Smooth muscle cell (in vitro differentiated cells): ENCODE measurements around the gene LACRT. TPM values are rescaled to one million over a fixed set of nuclear protein-coding genes. Genes with fewer than 3 reads are reported as not detected.

ENCODE experiments used
- DNase-seq: peaks from one replicate; lab custom pipeline; 2025; ENCODE audit not compliant: unreplicated experiment; lab: John Stamatoyannopoulos, UW
- H2AFZ ChIP-seq: fragments of 200-600 bp; sonication (generic); 2 replicates; pipeline ENCODE4 v1.6.0; 2016; ENCODE audit warnings: antibody characterized with exemption, low read depth, mild to moderate bottlenecking
- H3F3A ChIP-seq: fragments of 200-600 bp; sonication (generic); 2 replicates; pipeline ENCODE4 v1.6.0; 2017; ENCODE audit warnings: antibody characterized with exemption, low read depth
- H3K27ac ChIP-seq: fragments of 200-600 bp; sonication (generic); 2 replicates; pipeline ENCODE4 v1.5.1; 2016; ENCODE audit warnings: low read depth, mild to moderate bottlenecking
- H3K27me3 ChIP-seq: fragments of 200-600 bp; sonication (generic); 2 replicates; pipeline ENCODE4 v1.6.1; 2016; ENCODE audit warnings: low read depth, mild to moderate bottlenecking
- H3K36me3 ChIP-seq: fragments of 200-600 bp; sonication (generic); 2 replicates; pipeline ENCODE4 v1.5.1; 2016; ENCODE audit warnings: low read depth
- H3K4me1 ChIP-seq: fragments of 200-600 bp; sonication (generic); 2 replicates; pipeline ENCODE4 v1.5.1; 2016; ENCODE audit warnings: low read depth
- H3K4me2 ChIP-seq: fragments of 200-600 bp; sonication (generic); 2 replicates; pipeline ENCODE4 v1.6.0; 2016; ENCODE audit warnings: mild to moderate bottlenecking
- H3K4me3 ChIP-seq: fragments of 200-600 bp; sonication (generic); 2 replicates; pipeline ENCODE4 v1.5.1; 2016; ENCODE audit warnings: mild to moderate bottlenecking
- H3K79me2 ChIP-seq: fragments of 200-600 bp; sonication (generic); 2 replicates; pipeline ENCODE4 v1.6.0; 2016; ENCODE audit warnings: low read depth, mild to moderate bottlenecking
- H3K9ac ChIP-seq: fragments of 200-600 bp; sonication (generic); 2 replicates; pipeline ENCODE4 v1.6.0; 2016; ENCODE audit warnings: low read depth
- H3K9me3 ChIP-seq: fragments of 200-600 bp; sonication (generic); replicated peaks from 2 replicates; pipeline ENCODE4 v1.5.1; 2016; ENCODE audit warnings: low read depth
- H4K20me1 ChIP-seq: fragments of 200-600 bp; sonication (generic); 2 replicates; pipeline ENCODE4 v1.6.0; 2016; ENCODE audit warnings: low read depth
- WGBS: methylation state at CpG from one replicate; pipeline ENCODE4 v1.1.7; 2016; ENCODE audit warnings: low lambda C conversion rate; 5-methylcytosine and 5-hydroxymethylcytosine counted together
- polyA plus RNA-seq: library from polyadenylated mRNA; unstranded; fragments of >200 nt; fragmentation: Nextera tagmentation; extraction: Ambion mirVana; gene quantifications from 2 replicates; pipeline ENCODE4 v1.2.1, GENCODE V29; 2016
- total RNA-seq: library from RNA; depleted of rRNA; stranded (reverse); fragments of >200 nt; gene quantifications from 2 replicates; pipeline ENCODE4 v1.2.3, GENCODE V29; 2014
- TF ChIP-seq, protein P1 (sequence below): fragments of 200-600 bp; sonication (generic); IDR thresholded peaks from 2 replicates; pipeline ENCODE4 v1.5.1; 2017; ENCODE audit warnings: borderline replicate concordance, mild to moderate bottlenecking, antibody characterized with exemption; ENCODE audit not compliant: insufficient read depth, poor library complexity, severe bottlenecking

LACRT gene
- total and polyA plus RNA-seq, 2 experiments from 2014 or later = not detected

GRCh38 chr12:54658306-54659264 is 23.9 kb upstream of the LACRT start:
- Histone ChIP-seq H3K79me2 (no peaks in the 10 kb centered on the region), H3K4me2 (no peak overlapping the region), H3F3A (no peaks in the 10 kb centered on the region), H2AFZ (no peak overlapping the region), H3K4me3 (no peak overlapping the region), H4K20me1 (no peaks in the 10 kb centered on the region), H3K9me3 (no peaks in the 10 kb centered on the region), H3K9ac (no peak overlapping the region), H3K27ac (no peak overlapping the region), H3K4me1 (peaks cover 8% of the 10 kb centered on the region), H3K36me3 (no peaks in the 10 kb centered on the region), H3K27me3 (no peaks in the 10 kb centered on the region)
- TF ChIP-seq, protein P1, sequence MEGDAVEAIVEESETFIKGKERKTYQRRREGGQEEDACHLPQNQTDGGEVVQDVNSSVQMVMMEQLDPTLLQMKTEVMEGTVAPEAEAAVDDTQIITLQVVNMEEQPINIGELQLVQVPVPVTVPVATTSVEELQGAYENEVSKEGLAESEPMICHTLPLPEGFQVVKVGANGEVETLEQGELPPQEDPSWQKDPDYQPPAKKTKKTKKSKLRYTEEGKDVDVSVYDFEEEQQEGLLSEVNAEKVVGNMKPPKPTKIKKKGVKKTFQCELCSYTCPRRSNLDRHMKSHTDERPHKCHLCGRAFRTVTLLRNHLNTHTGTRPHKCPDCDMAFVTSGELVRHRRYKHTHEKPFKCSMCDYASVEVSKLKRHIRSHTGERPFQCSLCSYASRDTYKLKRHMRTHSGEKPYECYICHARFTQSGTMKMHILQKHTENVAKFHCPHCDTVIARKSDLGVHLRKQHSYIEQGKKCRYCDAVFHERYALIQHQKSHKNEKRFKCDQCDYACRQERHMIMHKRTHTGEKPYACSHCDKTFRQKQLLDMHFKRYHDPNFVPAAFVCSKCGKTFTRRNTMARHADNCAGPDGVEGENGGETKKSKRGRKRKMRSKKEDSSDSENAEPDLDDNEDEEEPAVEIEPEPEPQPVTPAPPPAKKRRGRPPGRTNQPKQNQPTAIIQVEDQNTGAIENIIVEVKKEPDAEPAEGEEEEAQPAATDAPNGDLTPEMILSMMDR = peak; percentile 55
- WGBS = 45% methylated on average over 19 of the region's 19 CpGs
- DNase-seq = peak; percentile 3

DNA sequence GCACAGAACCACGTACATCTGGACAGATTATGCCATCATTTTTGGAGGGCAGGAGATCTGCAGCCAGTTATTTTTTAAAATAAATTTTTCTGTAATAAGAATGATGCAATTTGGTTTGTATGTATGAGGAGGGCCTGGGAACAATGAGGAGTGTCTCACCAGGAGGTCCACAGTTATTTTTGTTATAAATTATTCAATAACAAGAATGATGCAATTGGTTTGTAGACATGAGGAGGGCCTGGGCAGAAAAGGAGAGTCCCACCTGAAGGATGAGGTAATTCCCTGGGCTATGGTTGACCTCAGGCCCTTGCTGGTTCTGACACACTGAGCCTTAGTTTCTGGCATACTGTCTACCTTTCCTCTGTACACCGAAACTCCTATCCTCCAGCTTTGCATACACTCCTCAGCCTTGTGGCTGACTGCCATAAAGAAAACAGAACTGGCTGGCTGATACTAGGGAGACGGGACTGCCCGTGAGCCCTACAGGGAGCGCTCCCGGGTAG is 22.5 kb upstream of the LACRT start:
- H3K4me2 ChIP-seq = no peak overlapping the region
- no peaks in the 10 kb centered on the region for H4K20me1 ChIP-seq
- H3K27ac ChIP-seq = no peak overlapping the region
- no peaks in the 10 kb centered on the region for H3K9me3 ChIP-seq
- no peak overlapping the region for H3K9ac ChIP-seq
- no peak overlapping the region for H3K4me3 ChIP-seq
- H2AFZ ChIP-seq = no peak overlapping the region
- DNase-seq = no peak
- TF ChIP-seq, protein P1 = no peak
- H3K27me3 ChIP-seq = no peaks in the 10 kb centered on the region
- H3F3A ChIP-seq = no peaks in the 10 kb centered on the region
- WGBS = 93% methylated on average over 6 of the region's 6 CpGs
- H3K36me3 ChIP-seq = no peaks in the 10 kb centered on the region
- H3K79me2 ChIP-seq = no peaks in the 10 kb centered on the region
- peaks cover 8% of the 10 kb centered on the region for H3K4me1 ChIP-seq

GRCh38 chr12:54654926-54655325 is 20.2 kb upstream of the LACRT start:
- Histone ChIP-seq H3K79me2 (no peaks in the 10 kb centered on the region), H4K20me1 (no peaks in the 10 kb centered on the region), H3K9ac (no peak overlapping the region), H3K4me2 (no peak overlapping the region), H3K4me3 (no peak overlapping the region), H3K9me3 (no peaks in the 10 kb centered on the region), H3K27ac (no peak overlapping the region), H3K36me3 (no peaks in the 10 kb centered on the region), H3K27me3 (no peaks in the 10 kb centered on the region), H2AFZ (no peak overlapping the region), H3K4me1 (peaks cover 8% of the 10 kb centered on the region), H3F3A (no peaks in the 10 kb centered on the region)
- DNase-seq = no peak
- TF ChIP-seq, protein P1 = no peak
- 49% methylated on average over 2 of the region's 2 CpGs for WGBS
